LNCAP (cell line): Measurements from ENCODE around the gene OVCH2.

Source experiments
- CTCF ChIP-seq: fragments of 450-650 bp; IDR thresholded peaks from 2 replicates; pipeline ENCODE4 v1.5.1; 2017; ENCODE audit warnings: mild to moderate bottlenecking

Gene OVCH2

GRCh38 chr11:7643314-7643713, 63.0 kb downstream of the OVCH2 start:
- no peak for TF ChIP-seq CTCF

GRCh38 chr11:7642747-7643146, 63.5 kb downstream of the OVCH2 start:
- TF ChIP-seq CTCF, result no peak

- no peak for TF ChIP-seq CTCF
These were observed 65.5 kb downstream of the OVCH2 start for GRCh38 chr11:7640816-7641215.

GRCh38 chr11:7639643-7640025, 66.6 kb downstream of the OVCH2 start:
- TF ChIP-seq CTCF, result no peak
